IgD-negative memory B cell (primary cell): ENCODE data around the gene PRKCB. TPM values are rescaled to one million over a fixed set of nuclear protein-coding genes. Genes with fewer than 3 reads are reported as not detected.
A peak's percentile ranks its signal among the peaks of the same experiment; 100 is the strongest.

Experiments used
- H3K27ac Mint-ChIP-seq, 3 donors: one replicate each; pipeline ENCODE4 v1.8.0; 2020 to 2022; ENCODE audit warnings: mild to moderate bottlenecking in 3 of 3, mixed read lengths in 3 of 3, moderate library complexity in 1 of 3
- H3K27me3 Mint-ChIP-seq: one replicate; pipeline ENCODE4 v1.8.0; 2021; ENCODE audit warnings: mixed read lengths
- H3K36me3 Mint-ChIP-seq: one replicate; pipeline ENCODE4 v1.8.0; 2020; ENCODE audit warnings: mild to moderate bottlenecking, mixed read lengths
- H3K4me1 Mint-ChIP-seq, 3 donors: one replicate each; pipeline ENCODE4 v1.8.0; 2020 to 2022; ENCODE audit warnings: mixed read lengths in 3 of 3, mild to moderate bottlenecking in 1 of 3
- H3K4me3 Mint-ChIP-seq, 4 donors: one replicate each; pipeline ENCODE4 v1.8.0; 2020 to 2022; ENCODE audit warnings: mild to moderate bottlenecking in 4 of 4, mixed read lengths in 4 of 4, moderate library complexity in 3 of 4
- H3K9me3 Mint-ChIP-seq, 3 donors: one replicate each; pipeline ENCODE4 v1.8.0; 2020 to 2021; ENCODE audit warnings: mixed read lengths in 3 of 3, mild to moderate bottlenecking in 1 of 3
- polyA plus RNA-seq: library from polyadenylated mRNA; unstranded; fragments of 300-500 nt; fragmentation: Illumina TruSeq; gene quantifications from one replicate; pipeline ENCODE4 v1.2.3, GENCODE V29; 2021

The PRKCB gene
- 181 TPM for polyA plus RNA-seq

- peak within 1 kb of the TSS; percentile 99 to 100 (median 100) for H3K4me3 Mint-ChIP-seq
- peaks cover 0 to 3% (median 3%) of the 10 kb centered on the region in 3 donors for H3K9me3 Mint-ChIP-seq
- peaks cover 27 to 29% (median 28%) of the 10 kb centered on the region in 3 donors for H3K4me1 Mint-ChIP-seq
- peaks cover 6% of the 10 kb centered on the region for H3K36me3 Mint-ChIP-seq
- H3K27me3 Mint-ChIP-seq = no peaks in the 10 kb centered on the region
- peak within 1 kb of the TSS; percentile 69 to 97 (median 92) for H3K27ac Mint-ChIP-seq
Observed at GRCh38 chr16:23835390-23836077, at the start of gene PRKCB. PRKCB (plus strand) TSS chr16:23835983.

GRCh38 chr16:23786964-23787561, 48.7 kb upstream of the PRKCB start:
- Mint-ChIP-seq H3K9me3 (peaks cover 0 to 1% (median 0%) of the 10 kb centered on the region in 3 donors), H3K27ac (no peak overlapping the region), H3K4me1 (peaks cover 2 to 10% (median 7%) of the 10 kb centered on the region in 3 donors), H3K36me3 (no peaks in the 10 kb centered on the region), H3K4me3 (no peak overlapping the region), H3K27me3 (peaks cover 6% of the 10 kb centered on the region)

- H3K4me3 Mint-ChIP-seq = no peak overlapping the region
- no peak overlapping the region for H3K27ac Mint-ChIP-seq
- peaks cover 1% of the 10 kb centered on the region for H3K27me3 Mint-ChIP-seq
- no peaks in the 10 kb centered on the region for H3K36me3 Mint-ChIP-seq
- peaks cover 2 to 10% (median 7%) of the 10 kb centered on the region in 3 donors for H3K4me1 Mint-ChIP-seq
- no peaks in the 10 kb centered on the region for H3K9me3 Mint-ChIP-seq
Observed at GRCh38 chr16:23788685-23789084, 47.1 kb upstream of the PRKCB start.

DNA sequence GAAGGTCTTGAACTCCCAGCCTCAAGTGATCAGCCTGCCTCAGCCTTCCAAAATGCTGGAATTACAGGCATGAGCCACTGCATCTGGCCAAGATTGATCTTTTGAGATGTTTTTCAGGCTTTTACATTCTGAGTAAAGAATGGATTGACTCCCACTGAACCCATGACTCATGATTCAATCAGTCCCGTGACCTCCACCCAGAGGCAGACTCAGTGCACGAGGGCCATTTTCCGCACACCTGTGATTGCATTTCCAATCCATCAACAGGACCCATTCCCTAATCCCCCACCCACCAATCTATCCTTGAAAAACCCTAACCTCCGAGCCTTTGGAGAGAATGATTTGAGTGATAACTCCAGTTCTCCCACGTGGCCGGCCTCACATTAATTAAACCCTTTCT, 40.4 kb upstream of the PRKCB start:
- peaks cover 2% of the 10 kb centered on the region for H3K36me3 Mint-ChIP-seq
- H3K4me1 Mint-ChIP-seq = peaks cover 0 to 1% (median 0%) of the 10 kb centered on the region in 3 donors
- no peaks in the 10 kb centered on the region for H3K9me3 Mint-ChIP-seq
- no peak overlapping the region for H3K4me3 Mint-ChIP-seq
- H3K27ac Mint-ChIP-seq = no peak overlapping the region
- peaks cover 3% of the 10 kb centered on the region for H3K27me3 Mint-ChIP-seq

DNA sequence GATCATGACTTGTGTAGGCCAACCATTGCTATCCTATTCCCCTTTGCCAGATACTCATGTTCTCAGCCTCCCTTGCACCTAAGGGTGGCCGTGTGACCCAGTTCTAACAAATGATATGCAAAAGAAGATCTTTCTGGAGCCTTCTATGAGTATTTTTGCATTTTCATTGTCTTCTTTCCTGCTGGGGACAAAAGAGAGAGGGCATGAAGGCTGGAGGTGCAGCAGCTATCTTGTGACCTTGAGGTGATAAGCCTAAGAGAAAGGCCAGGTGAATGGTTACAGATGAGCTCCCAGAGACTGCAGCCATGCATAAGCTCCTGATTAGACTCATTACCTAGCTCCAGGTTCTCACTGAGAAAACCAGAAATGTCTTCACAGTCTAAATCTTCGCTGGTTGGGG, 38.8 kb upstream of the PRKCB start:
- Mint-ChIP-seq H3K27me3 (peaks cover 2% of the 10 kb centered on the region), H3K27ac (no peak overlapping the region), H3K4me3 (no peak overlapping the region), H3K9me3 (no peaks in the 10 kb centered on the region), H3K4me1 (peaks cover 5 to 9% (median 7%) of the 10 kb centered on the region in 3 donors), H3K36me3 (peaks cover 2% of the 10 kb centered on the region)

DNA sequence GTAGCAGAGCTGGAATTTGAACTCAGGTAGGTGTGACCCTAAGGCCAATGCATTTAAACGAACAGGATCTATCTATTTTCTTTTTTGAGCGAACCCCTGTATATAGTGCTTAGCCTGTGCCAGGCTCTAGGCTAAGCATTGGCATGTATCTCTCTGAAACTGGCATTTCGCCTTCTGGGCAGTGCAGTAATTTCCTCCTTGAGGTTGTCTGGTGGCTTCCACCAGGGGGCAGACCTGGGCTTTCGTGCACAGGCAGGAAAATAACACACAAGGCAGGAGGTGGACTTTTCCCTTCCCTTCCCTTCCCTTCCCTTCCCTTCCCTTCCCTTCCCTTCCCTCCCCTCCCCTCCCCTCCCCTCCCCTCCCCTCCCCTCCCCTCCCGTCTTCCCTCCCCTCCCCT, 34.4 kb upstream of the PRKCB start:
- Mint-ChIP-seq H3K27me3 (peaks cover 2% of the 10 kb centered on the region), H3K4me3 (peak overlapping the region in 1 of 4 donors; percentile 39), H3K9me3 (no peaks in the 10 kb centered on the region), H3K4me1 (peaks cover 17 to 24% (median 22%) of the 10 kb centered on the region in 3 donors), H3K36me3 (no peaks in the 10 kb centered on the region), H3K27ac (no peak overlapping the region)

DNA sequence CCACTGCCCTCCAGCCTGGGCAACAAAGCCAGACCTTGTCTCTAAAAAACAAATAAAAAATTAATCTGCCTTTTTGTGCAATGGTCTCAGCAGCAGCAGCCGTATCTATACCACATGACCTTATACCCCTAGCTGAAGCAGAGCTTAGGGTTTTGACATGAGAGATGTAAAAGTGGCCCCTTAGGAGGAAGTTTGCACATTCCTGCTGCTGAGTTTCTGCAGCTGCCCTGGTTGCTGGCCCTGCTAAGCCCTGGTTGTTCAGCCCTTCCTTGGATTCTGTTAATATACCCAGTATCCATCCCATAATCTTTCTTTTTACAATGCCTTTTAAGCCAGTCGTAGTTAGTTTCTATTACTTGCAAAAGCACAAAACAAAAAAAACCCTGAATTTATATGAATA, 33.0 kb upstream of the PRKCB start:
- Mint-ChIP-seq H3K4me1 (peaks cover 26 to 32% (median 30%) of the 10 kb centered on the region in 3 donors), H3K4me3 (no peak overlapping the region), H3K36me3 (no peaks in the 10 kb centered on the region), H3K27me3 (no peaks in the 10 kb centered on the region), H3K27ac (no peak overlapping the region), H3K9me3 (no peaks in the 10 kb centered on the region)

DNA sequence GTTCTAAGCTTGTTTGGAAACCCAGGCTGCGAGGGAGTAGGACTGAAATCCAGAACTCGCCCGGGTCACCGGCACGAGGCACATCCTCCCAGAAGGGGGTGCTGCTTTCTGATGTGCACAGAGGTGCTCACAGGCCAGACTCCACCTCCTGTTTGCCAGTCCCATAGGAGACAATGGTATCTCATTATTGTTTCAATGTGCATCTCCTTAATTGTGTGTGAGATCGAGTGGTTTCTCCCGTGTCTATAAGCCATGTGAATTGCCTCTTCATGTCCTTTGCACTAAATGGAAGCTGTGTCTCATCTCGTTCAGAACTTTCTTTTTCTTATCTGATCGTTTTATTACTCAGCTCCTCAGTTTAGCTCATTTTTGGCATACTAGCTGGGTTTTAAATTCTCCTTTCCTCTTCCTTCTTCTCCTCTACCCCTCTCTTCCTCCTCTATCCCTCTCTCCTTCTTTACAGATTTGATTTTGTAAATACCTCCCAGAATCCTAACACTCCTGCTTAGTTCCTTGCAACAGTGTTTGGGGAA, 32.1 kb upstream of the PRKCB start:
- peak overlapping the region in 1 of 3 donors; percentile 54 for H3K27ac Mint-ChIP-seq
- no peaks in the 10 kb centered on the region for H3K36me3 Mint-ChIP-seq
- no peaks in the 10 kb centered on the region for H3K27me3 Mint-ChIP-seq
- no peaks in the 10 kb centered on the region for H3K9me3 Mint-ChIP-seq
- H3K4me3 Mint-ChIP-seq = peak overlapping the region in 2 of 4 donors; percentile 24 to 49
- peaks cover 26 to 36% (median 30%) of the 10 kb centered on the region in 3 donors for H3K4me1 Mint-ChIP-seq

DNA sequence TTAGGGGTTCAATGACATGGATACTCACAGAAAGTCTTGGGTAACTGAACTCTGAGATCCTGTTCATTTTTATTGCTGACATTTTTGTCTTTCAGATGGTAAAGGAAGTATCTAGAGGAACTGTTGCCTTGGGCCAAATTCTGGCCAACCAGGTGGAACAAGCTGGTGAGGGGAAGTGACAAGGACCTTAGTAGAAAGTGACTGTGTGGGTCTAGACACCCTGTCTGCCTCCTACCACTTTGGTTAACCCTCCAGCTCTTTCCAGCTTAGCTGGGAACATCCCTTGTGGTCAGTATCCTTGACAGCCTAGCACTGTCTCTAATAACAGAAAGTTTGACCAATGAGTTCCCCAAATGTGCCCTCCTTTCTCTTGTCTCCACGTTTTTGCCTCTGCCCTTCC, 28.8 kb upstream of the PRKCB start:
- Mint-ChIP-seq H3K4me3 (peak overlapping the region in 3 of 4 donors; percentile 13 to 88 (median 58)), H3K36me3 (no peaks in the 10 kb centered on the region), H3K27ac (peak overlapping the region; percentile 70 to 97 (median 84))

DNA sequence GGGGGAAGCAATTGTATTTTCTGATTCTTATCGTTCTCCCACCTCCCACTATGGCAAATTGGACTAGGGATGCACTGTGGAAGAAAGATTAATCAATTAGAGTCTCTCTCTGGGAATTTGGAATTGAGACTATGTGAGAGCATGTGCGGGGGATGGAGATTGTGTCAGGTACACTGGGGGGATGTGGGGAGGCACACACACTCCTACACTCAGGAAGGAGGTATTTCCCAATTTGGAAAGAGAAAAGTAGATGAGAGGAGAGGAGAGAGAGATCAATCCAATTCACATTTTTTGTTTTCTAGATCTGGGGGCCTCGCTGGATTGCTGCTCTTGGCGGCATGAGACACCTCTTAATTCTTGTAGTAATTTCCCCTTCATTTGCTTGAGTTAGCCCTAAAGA, 14.3 kb upstream of the PRKCB start:
- Mint-ChIP-seq H3K4me1 (peaks cover 11 to 14% (median 12%) of the 10 kb centered on the region in 3 donors), H3K4me3 (no peak overlapping the region), H3K9me3 (no peaks in the 10 kb centered on the region), H3K27me3 (peaks cover 7% of the 10 kb centered on the region), H3K36me3 (no peaks in the 10 kb centered on the region), H3K27ac (no peak overlapping the region)

More for the DNA sequence above, 28.8 kb upstream of the PRKCB start:
- Mint-ChIP-seq H3K4me1 (peaks cover 23 to 28% (median 26%) of the 10 kb centered on the region in 3 donors), H3K9me3 (no peaks in the 10 kb centered on the region), H3K27me3 (peaks cover 6% of the 10 kb centered on the region)

- Mint-ChIP-seq H3K9me3 (no peaks in the 10 kb centered on the region), H3K36me3 (no peaks in the 10 kb centered on the region), H3K27me3 (peaks cover 4% of the 10 kb centered on the region), H3K4me3 (no peak overlapping the region), H3K4me1 (peaks cover 15 to 20% (median 17%) of the 10 kb centered on the region in 3 donors), H3K27ac (no peak overlapping the region)
Observed at GRCh38 chr16:23821875-23822688, 13.7 kb upstream of the PRKCB start.

DNA sequence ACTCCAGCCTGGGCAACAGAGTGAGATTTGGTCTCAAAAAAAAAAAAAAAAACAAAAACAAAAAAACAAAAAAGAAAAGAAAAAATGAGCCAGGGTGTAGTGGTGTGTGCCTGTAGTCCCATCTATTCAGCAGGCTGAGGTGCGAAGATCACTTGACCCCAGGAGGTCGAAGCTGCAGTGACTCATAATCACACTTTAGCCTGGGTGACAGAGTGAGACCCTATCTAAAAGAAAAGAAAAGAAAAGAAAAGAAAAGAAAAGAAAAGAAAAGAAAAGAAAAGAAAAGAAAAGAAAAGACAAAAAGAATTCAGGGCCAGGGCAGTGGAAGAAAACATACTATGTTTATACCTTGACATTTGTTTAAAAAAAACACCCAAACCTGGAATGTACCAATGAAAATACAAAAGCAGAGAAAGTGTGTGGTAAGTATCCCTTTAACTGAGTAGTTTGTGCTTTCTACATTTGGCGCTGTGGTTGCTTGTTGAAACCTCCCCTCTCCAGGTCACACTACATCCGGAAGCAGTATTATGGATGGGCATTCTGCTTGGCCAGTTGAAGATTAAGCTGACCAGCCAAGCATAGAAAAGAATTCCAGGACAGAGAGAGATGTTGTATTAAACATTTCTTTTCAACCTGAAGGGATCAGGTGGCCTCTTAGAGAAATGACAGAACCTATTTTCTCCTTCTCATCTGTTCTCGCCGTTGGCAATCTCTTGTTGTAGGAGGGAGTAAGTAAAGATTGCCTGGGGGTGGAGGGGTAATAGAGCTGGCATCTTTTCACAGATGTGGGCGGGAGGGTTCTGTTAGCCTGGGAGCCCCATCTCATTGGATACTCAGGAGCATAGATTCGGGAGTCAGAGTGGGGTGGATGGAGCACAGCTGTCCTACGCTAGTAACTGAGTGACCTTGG, 12.1 kb upstream of the PRKCB start:
- H3K36me3 Mint-ChIP-seq = no peaks in the 10 kb centered on the region

DNA sequence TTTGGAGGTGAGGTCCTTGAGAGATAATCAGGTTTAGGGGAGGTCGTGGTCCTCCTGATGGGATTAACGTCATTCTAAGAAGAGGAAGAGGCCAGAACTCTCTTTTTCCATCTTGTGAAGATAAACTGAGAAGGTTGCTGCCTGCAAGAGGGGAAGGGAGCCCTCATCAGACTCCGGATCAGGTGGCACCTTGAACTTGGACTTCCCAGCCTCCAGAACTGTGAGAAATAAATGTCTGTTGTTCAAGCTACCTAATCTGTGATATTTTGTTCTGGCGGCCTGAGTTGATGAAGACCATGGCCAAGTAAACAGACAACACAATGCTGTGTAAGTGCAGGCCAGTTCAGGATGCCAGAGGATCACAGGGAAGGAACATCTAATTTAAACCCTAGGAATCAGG, 10.9 kb upstream of the PRKCB start:
- H3K27ac Mint-ChIP-seq = no peak overlapping the region
- H3K36me3 Mint-ChIP-seq = no peaks in the 10 kb centered on the region
- no peak overlapping the region for H3K4me3 Mint-ChIP-seq
- peaks cover 0 to 1% (median 0%) of the 10 kb centered on the region in 3 donors for H3K9me3 Mint-ChIP-seq
- H3K4me1 Mint-ChIP-seq = peaks cover 19 to 25% (median 24%) of the 10 kb centered on the region in 3 donors
- H3K27me3 Mint-ChIP-seq = no peaks in the 10 kb centered on the region

More for the DNA sequence above, 12.1 kb upstream of the PRKCB start:
- Mint-ChIP-seq H3K27me3 (no peaks in the 10 kb centered on the region), H3K9me3 (no peaks in the 10 kb centered on the region), H3K4me3 (no peak overlapping the region), H3K4me1 (peaks cover 19 to 25% (median 24%) of the 10 kb centered on the region in 3 donors), H3K27ac (peak overlapping the region in 1 of 3 donors; percentile 11)

- H3K27me3 Mint-ChIP-seq = no peaks in the 10 kb centered on the region
- H3K36me3 Mint-ChIP-seq = no peaks in the 10 kb centered on the region
- H3K4me1 Mint-ChIP-seq = peaks cover 14 to 25% (median 24%) of the 10 kb centered on the region in 3 donors
- H3K27ac Mint-ChIP-seq = peak overlapping the region; percentile 43 to 93 (median 82)
- H3K9me3 Mint-ChIP-seq = peaks cover 0 to 11% (median 6%) of the 10 kb centered on the region in 3 donors
- peak overlapping the region; percentile 8 to 86 (median 58) for H3K4me3 Mint-ChIP-seq
Observed at GRCh38 chr16:23826528-23827045, 9.2 kb upstream of the PRKCB start.
